Right renal cortex interstitium (tissue), 3 donors: ENCODE data around the gene CPD. TPM values are rescaled to one million over a fixed set of nuclear protein-coding genes. Genes with fewer than 3 reads are reported as not detected.
"Not testable (repeated sequence)": the region's sequence is repeated elsewhere in the genome, so short reads cannot be mapped to it uniquely, and the experiment has no call there.

ENCODE experiments used
- DNase-seq, 3 donors: peaks; one replicate each; pipeline ENCODE4 v3.0.0-alpha.2; 2013; ENCODE audit warnings: low read depth in 3 of 3, low spot score in 2 of 3
- polyA plus RNA-seq, 3 donors: library from polyadenylated mRNA; unstranded; fragments of 120-200 nt; gene quantifications; one replicate each; pipeline ENCODE4 v1.2.1, GENCODE V29; 2013; ENCODE audit not compliant: insufficient read length in 3 of 3

The CPD gene
- polyA plus RNA-seq, 3 donors: 94.0 to 111 (median 98.5) TPM

- no peak for DNase-seq
Observed at GRCh38 chr17:30422171-30422570, 43.4 kb downstream of the CPD start.

- no peak for DNase-seq
Observed at GRCh38 chr17:30424471-30424870, 45.7 kb downstream of the CPD start.

- no peak for DNase-seq
Observed at GRCh38 chr17:30426292-30426691, 47.6 kb downstream of the CPD start.

GRCh38 chr17:30427611-30428010 is 48.9 kb downstream of the CPD start:
- DNase-seq: no peak

GRCh38 chr17:30429155-30429554 is 50.4 kb downstream of the CPD start:
- no peak for DNase-seq

- no peak for DNase-seq
Observed at GRCh38 chr17:30433514-30433913, 54.8 kb downstream of the CPD start.

GRCh38 chr17:30436729-30437128 is 58.0 kb downstream of the CPD start:
- DNase-seq: no peak

- no peak for DNase-seq
Observed at GRCh38 chr17:30443721-30444120, 65.0 kb downstream of the CPD start.

GRCh38 chr17:30446640-30447039 is 67.9 kb downstream of the CPD start:
- not testable (repeated sequence) for DNase-seq

- no peak for DNase-seq
Observed at GRCh38 chr17:30449480-30449879, 70.8 kb downstream of the CPD start.

- DNase-seq: no peak
Observed at GRCh38 chr17:30450125-30451027, 71.6 kb downstream of the CPD start.

GRCh38 chr17:30454635-30455034 is 75.9 kb downstream of the CPD start:
- no peak for DNase-seq

GRCh38 chr17:30458371-30458770 is 79.6 kb downstream of the CPD start:
- DNase-seq: no peak

- not testable (repeated sequence) for DNase-seq
Observed at GRCh38 chr17:30458797-30459413, 80.2 kb downstream of the CPD start.

GRCh38 chr17:30468465-30468864 is 89.7 kb downstream of the CPD start:
- DNase-seq: no peak

GRCh38 chr17:30472238-30472890 is 93.6 kb downstream of the CPD start:
- DNase-seq: no peak

- no peak for DNase-seq
Observed at GRCh38 chr17:30475206-30475605, 96.5 kb downstream of the CPD start.

- DNase-seq: peak in 1 of 3 donors; percentile 10
Observed at GRCh38 chr17:30476726-30477082, 98.0 kb downstream of the CPD start.

- peak; percentile 86 to 93 (median 87) for DNase-seq
Observed at GRCh38 chr17:30477083-30477773, 98.5 kb downstream of the CPD start, which contains the start of gene GOSR1. Gene GOSR1 (plus strand): TSS chr17:30477408. CDS start chr17:30477434, 26 bp downstream.

GRCh38 chr17:30477774-30478115 is 99.0 kb downstream of the CPD start:
- peak in 2 of 3 donors; percentile 7 to 23 for DNase-seq

GRCh38 chr17:30482555-30482954 is 103.8 kb downstream of the CPD start:
- no peak for DNase-seq
